ENCODE results near the gene SPAG6.

DNA sequence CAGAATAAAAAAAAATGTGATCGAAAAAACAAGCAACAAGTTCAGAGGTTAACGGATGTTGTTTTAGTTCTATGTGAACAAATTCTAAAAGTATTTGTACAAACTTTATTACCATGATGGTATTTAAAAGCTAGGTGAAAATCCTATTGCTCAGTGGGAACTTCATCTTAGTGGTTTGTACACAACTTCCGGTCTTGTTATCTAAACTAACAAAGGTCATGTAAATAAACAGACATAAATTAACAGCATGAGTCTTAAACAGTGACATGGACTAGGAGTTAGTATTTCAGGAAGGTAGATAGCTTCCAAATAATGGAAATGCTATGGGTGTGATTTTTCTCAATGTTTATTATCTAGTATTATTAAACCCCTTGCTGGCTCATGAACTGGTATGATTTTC lies 83.8 kb downstream of the SPAG6 start:
- TF ChIP-seq YY1 (IDR thresholded peaks at IDR 0.05; ENCODE audit: insufficient read depth, insufficient read length) = no peak
- TF ChIP-seq SUZ12 (IDR thresholded peaks at IDR 0.05; ENCODE audit: extremely low read depth, insufficient read depth, insufficient read length) = no peak
